Testis (tissue), 2 donors: Measurements from ENCODE around the gene GRM5.
"Not testable (repeated sequence)": the region's sequence is repeated elsewhere in the genome, so short reads cannot be mapped to it uniquely, and the experiment has no call there.

Source experiments
- CTCF ChIP-seq, 3 experiments: fragments of 450-650 bp in 2 of 3; fragments of 200-600 bp in 1 of 3; sonication (generic) in 1 of 3; IDR thresholded peaks; one replicate each; pipeline ENCODE4 v1.5.1; 2016 to 2019; ENCODE audit warnings: antibody characterized with exemption in 3 of 3, mild to moderate bottlenecking in 2 of 3, moderate library complexity in 1 of 3
- POLR2A ChIP-seq: fragments of 450-650 bp; IDR thresholded peaks from one replicate; pipeline ENCODE4 v1.6.1; 2017; ENCODE audit warnings: antibody characterized with exemption, mild to moderate bottlenecking, moderate library complexity

GRCh38 chr11:89047159-89047558, 18.6 kb downstream of the GRM5 start:
- not testable (repeated sequence) for TF ChIP-seq CTCF (IDR thresholded peaks at IDR 0.05); POLR2A
